C4-2B (cell line): ENCODE measurements around the gene SLX4IP.

Experiments
- H3K27ac ChIP-seq: fragments of 450-650 bp; 2 replicates; pipeline ENCODE4 v1.5.1; 2017
- ZFX ChIP-seq: fragments of 450-650 bp; IDR thresholded peaks from 2 replicates; pipeline ENCODE4 v1.6.1; 2017
- TF ChIP-seq, protein P1 (sequence below): fragments of 450-650 bp; conservative IDR thresholded peaks from 2 replicates; pipeline ENCODE4 v1.5.1; 2017; ENCODE audit warnings: mild to moderate bottlenecking

SLX4IP gene

DNA sequence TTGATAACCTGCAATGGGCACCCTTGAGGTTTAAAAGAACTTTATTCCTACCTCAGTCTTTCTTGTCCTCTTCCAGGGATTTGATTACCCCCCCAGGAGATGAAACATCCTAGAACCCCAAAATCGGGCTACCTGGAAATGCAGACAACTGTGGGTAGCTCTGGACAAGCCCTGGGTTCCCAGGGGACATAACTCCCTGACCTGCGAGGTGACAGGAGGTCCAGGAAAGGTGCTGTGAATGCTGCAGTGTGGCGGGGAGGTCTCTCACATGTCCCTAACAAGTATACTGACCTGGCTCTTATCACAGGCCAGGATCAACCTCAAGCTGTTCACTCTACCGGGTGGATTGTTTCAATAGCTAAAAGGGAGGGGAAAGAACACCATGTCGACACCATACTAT, 227.0 kb downstream of the SLX4IP start:
- no peak overlapping the region for H3K27ac ChIP-seq
- TF ChIP-seq, protein P1, sequence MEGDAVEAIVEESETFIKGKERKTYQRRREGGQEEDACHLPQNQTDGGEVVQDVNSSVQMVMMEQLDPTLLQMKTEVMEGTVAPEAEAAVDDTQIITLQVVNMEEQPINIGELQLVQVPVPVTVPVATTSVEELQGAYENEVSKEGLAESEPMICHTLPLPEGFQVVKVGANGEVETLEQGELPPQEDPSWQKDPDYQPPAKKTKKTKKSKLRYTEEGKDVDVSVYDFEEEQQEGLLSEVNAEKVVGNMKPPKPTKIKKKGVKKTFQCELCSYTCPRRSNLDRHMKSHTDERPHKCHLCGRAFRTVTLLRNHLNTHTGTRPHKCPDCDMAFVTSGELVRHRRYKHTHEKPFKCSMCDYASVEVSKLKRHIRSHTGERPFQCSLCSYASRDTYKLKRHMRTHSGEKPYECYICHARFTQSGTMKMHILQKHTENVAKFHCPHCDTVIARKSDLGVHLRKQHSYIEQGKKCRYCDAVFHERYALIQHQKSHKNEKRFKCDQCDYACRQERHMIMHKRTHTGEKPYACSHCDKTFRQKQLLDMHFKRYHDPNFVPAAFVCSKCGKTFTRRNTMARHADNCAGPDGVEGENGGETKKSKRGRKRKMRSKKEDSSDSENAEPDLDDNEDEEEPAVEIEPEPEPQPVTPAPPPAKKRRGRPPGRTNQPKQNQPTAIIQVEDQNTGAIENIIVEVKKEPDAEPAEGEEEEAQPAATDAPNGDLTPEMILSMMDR = no peak
- TF ChIP-seq ZFX = no peak

DNA sequence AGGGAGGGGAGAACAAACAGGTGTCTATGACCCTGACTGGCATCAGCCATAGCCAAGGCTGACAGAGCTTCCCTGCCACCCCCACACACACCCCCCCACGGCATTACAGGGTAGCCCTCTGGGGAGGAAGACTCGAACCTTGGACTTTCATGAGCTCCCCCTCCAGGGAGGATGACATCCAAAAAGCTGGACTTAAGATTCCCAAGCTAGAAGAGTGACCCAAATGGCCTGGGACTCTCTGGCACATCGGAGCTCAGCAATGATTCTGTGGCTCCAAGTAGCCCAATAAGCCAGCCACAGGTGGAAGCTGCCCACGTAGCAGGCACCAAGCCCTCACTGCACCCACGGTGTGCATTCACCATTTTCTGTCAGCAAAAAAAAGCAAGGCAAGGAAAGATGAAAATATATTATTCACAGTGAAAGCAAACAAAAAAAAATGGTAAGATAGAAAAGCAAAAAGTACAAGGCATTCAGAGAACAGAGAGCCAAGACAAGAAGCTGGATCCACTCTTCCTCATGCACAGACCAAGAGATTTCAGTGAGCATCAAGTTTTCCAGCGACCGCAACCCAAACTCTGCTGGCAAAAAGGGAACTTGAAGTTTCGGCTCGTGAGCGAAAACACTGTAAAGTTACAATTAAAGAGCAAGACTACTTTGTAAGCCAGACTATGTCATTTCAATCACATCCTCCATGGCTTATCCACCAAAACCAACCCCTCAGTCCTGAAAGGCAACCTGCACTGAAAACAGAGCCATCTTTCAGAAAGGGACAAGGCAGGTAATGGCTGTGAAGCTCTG, 227.8 kb downstream of the SLX4IP start:
- TF ChIP-seq, protein P1 = no peak
- TF ChIP-seq ZFX = no peak

DNA sequence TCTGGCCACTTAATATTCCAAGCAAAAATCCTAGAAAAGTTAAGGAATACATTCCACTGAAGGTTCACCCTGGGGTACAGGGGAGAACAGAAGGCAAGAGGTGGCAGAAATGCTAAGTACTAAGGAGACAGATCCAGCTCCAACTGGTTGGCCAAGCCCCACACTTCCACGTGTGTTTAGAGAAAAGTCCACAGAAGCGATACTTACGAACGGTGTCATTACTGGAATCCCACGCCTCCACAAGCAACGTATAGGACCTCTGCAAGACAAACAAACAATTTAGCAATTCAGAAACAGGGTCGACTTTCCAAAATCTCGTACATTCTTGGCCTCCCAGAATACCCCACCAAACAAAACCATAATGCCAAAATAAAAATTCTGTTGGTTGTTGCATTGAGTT, 228.7 kb downstream of the SLX4IP start:
- TF ChIP-seq ZFX = no peak
- TF ChIP-seq, protein P1 = no peak
- H3K27ac ChIP-seq = no peak overlapping the region; the same call in 1 of the 2 replicates

More for the DNA sequence above, 227.8 kb downstream of the SLX4IP start:
- H3K27ac ChIP-seq = no peak overlapping the region

DNA sequence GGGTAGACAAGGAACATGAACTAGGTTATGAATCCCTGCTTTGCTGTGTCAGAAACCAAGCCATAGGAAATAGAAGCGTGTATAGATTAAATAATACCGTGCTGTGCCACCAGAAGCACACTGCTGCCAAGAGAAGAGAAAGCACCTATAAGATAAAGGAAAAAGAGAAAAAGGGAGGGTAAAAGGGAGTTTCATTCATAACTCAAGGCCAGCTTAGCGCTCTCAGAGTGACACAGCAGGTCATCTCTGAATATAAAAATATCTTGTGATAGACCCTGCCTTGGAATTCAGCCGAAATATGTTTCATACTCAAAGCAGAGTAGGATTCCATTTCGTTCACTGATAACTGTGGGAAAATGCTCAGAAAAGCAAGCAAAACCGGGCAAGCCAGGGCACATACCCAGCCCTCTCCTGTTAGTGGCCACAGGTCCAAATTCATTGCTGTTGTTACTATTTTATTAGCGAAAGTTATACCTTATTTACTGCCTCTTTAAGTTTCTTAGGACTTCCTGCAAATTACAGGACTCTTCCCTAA, 230.0 kb downstream of the SLX4IP start:
- TF ChIP-seq, protein P1 = no peak
- TF ChIP-seq ZFX = no peak
- peak overlapping the region; percentile 71 for H3K27ac ChIP-seq

DNA sequence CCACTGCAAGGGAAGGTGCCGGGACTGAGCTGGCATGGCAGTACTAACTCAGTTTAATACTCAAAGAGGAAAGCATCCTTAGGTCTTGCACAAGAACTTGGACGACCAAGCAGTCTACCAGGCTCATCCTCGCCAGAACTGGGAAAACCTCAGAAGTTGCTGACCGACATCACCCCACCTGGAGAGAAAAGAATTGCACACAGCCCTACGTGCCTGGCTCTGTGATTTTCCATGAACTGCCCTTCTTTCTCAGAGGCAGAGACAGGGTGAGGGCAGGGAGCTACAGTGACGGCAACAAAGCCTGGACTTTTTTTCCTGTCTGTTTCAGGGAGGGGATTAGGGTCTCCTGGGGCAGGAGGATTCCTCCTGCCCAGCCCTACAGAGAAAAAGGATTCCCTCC, 230.7 kb downstream of the SLX4IP start:
- H3K27ac ChIP-seq = peak overlapping the region; percentile 71
- TF ChIP-seq, protein P1 = no peak
- no peak for TF ChIP-seq ZFX

DNA sequence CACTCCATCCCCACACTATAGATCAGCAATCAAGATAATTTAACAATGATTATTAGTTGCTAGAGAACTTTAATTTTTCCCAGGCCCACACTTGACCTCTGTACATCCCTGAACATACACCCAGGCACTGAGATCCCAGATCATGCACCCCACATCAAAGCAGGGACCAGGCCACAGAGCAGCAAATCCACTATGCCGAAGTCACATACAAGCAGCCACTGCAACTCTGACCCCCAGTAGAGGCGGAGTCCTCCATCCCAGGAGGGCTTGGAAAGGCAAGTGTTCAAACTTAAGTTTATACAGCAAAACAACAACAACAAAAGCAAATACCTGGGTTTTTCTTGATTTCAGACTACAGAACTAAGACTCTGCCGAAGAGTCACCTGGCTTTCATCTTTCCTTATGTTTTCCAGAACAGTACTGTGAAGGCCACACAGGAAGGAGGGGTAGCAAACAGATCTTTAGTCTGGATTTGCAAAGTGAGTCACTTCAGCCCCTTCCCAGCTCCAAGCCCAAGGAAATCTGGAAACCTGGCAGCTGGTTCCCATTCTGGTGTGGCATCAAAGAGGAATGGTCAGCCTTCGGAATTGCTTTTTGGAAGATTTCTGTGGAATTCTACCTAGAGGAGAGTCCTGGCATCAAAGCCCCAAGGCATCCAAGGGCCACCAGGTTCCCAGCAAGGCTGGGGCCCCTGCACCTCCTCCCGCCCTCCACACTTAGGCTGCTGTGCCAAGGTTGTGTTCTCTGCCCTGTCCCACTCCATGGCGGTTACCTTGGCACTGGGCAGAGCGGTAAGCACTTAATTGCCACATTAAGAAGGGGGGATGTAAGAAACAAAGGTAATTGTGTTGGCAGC, 231.3 kb downstream of the SLX4IP start:
- peak overlapping the region; percentile 71 for H3K27ac ChIP-seq
- TF ChIP-seq, protein P1 = no peak

DNA sequence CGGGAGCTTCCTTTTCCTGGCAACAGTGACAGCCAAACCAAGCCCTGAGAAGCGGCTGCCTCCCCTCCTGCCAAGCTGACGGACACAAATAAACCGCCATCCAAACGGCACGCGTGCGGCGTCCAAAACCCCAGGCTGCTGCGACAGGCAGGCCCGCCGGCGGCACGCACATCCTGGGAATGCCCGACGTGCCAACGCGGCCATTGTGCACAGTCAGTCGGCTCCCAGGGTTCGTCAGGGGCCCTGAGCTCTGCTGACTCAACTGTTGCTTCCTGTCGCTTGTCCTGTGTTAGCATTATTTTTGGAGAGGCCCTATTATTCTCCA, 231.9 kb downstream of the SLX4IP start:
- peak overlapping the region; percentile 71; the same call in 1 of the 2 replicates for H3K27ac ChIP-seq
- TF ChIP-seq ZFX = no peak
- TF ChIP-seq, protein P1 = no peak
